Embryonic facial prominence (tissue), 1 donor: ENCODE data around the gene FRS3.

Experiments used
- DNase-seq: peaks from one replicate; pipeline ENCODE4 v3.0.0-alpha.2; 2016; ENCODE audit errors: extremely low spot score

FRS3 gene

GRCh38 chr6:41728073-41728936 is 51.4 kb downstream of the FRS3 start:
- DNase-seq = no peak

GRCh38 chr6:41727705-41728072 is 52.0 kb downstream of the FRS3 start:
- no peak for DNase-seq

GRCh38 chr6:41726876-41727275 is 52.8 kb downstream of the FRS3 start:
- no peak for DNase-seq

GRCh38 chr6:41724586-41725501 is 54.9 kb downstream of the FRS3 start:
- DNase-seq = no peak

- DNase-seq = no peak
Observed at GRCh38 chr6:41724228-41724580, 55.5 kb downstream of the FRS3 start.

- DNase-seq = no peak
Observed at GRCh38 chr6:41723530-41724227, 56.0 kb downstream of the FRS3 start.

- DNase-seq = no peak
Observed at GRCh38 chr6:41722969-41723529, 56.7 kb downstream of the FRS3 start.

- DNase-seq = no peak
Observed at GRCh38 chr6:41721414-41721813, 58.3 kb downstream of the FRS3 start.

GRCh38 chr6:41720783-41721182 is 58.9 kb downstream of the FRS3 start:
- no peak for DNase-seq

- no peak for DNase-seq
Observed at GRCh38 chr6:41720262-41720620, 59.5 kb downstream of the FRS3 start.
